ENCODE results near the gene TRPM8. TPM values are rescaled to one million over a fixed set of nuclear protein-coding genes. Genes with fewer than 3 reads are reported as not detected.

Gene TRPM8
- total and polyA plus RNA-seq, 2 donors, result 0.05 TPM; not detected in 1

DNA sequence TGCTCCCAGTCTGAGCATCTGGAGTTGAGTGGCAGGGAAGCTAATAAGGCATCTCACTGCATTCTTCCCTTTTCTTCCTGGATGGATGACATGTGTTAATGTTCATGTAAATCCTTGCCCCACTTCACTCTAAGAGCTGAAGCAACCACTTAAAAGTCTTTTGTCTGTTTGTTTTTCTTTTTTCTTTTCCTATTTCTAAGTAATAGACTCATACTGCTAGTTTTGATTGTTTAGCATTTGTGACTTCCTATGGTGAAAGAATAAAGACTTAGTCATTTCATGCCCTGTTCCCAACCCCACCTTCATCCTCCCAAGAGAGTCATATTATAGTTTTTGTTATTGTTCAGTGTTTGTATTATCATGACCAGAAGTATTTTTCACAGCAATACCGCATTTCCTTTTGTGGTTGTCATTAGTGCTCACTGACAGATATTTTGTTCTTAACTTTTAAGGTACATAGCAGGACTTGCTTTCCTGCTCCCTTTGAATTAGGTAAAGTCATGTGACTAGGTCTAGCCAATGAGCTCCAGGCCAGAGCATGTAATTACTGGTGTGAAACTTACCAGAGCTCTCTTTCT lies 115.2 kb downstream of the TRPM8 start:
- 85% methylated on average over 1 of the region's 1 CpG for WGBS
- no peaks in the 10 kb centered on the region for H3K36me3 ChIP-seq (ENCODE audit: insufficient read depth)
- DNase-seq (ENCODE audit: extremely low spot score), result no peak
- H3K4me1 ChIP-seq (ENCODE audit: insufficient read depth), result no peaks in the 10 kb centered on the region
- H3K27ac ChIP-seq (ENCODE audit: low read depth), result no peak overlapping the region
- H3K4me3 ChIP-seq (ENCODE audit: low read depth, low read length), result no peak overlapping the region

DNA sequence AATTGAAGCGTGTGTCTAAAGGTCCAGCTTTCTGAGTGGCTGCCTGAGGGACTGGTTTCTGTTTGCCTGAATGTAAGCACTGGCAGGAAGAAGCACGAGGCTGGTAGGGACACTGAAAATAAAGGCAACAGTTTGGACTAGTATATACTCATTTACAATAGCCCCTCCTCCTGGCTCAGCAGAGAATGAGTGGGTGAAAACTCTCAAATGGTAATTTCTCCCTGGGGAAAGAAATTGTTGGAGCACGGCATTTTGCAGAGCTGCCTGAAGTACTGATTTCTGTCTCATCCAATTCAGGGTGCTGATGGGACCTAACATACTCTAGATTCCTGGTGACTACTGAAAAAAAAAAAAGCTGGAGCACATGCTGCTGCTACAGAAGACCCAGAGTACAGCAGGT lies 116.0 kb downstream of the TRPM8 start:
- WGBS, result 79% methylated on average over 3 of the region's 3 CpGs
- no peaks in the 10 kb centered on the region for H3K4me1 ChIP-seq (ENCODE audit: insufficient read depth)
- no peaks in the 10 kb centered on the region for H3K36me3 ChIP-seq (ENCODE audit: insufficient read depth)
- no peak for DNase-seq (ENCODE audit: extremely low spot score)
- H3K4me3 ChIP-seq (ENCODE audit: low read depth, low read length), result no peak overlapping the region
- no peak overlapping the region for H3K27ac ChIP-seq (ENCODE audit: low read depth)

DNA sequence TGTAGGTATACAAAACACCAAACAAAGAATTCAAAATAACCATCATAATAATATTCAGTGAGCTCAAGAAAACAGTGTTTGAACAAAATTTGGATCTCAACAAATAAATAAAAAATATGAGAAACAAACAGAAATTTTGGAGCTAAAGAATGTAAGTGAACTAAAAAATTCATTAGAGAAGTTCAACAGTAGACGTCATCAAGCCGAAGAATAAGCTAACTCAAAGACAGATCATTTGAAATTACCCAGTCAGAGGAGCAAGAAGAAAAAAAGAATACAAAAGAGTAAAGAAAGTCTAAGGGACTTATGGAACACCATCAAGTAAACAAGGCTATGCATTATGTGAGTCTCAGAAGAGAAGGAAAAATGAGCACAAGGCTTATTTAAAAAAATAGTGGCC lies 116.7 kb downstream of the TRPM8 start:
- DNase-seq (ENCODE audit: extremely low spot score), result no peak
- Histone ChIP-seq H3K4me3 (ENCODE audit: low read depth, low read length) (no peak overlapping the region), H3K27ac (ENCODE audit: low read depth) (no peak overlapping the region), H3K36me3 (ENCODE audit: insufficient read depth) (no peaks in the 10 kb centered on the region), H3K4me1 (ENCODE audit: insufficient read depth) (no peaks in the 10 kb centered on the region)
- 93% methylated on average over 2 of the region's 2 CpGs for WGBS

DNA sequence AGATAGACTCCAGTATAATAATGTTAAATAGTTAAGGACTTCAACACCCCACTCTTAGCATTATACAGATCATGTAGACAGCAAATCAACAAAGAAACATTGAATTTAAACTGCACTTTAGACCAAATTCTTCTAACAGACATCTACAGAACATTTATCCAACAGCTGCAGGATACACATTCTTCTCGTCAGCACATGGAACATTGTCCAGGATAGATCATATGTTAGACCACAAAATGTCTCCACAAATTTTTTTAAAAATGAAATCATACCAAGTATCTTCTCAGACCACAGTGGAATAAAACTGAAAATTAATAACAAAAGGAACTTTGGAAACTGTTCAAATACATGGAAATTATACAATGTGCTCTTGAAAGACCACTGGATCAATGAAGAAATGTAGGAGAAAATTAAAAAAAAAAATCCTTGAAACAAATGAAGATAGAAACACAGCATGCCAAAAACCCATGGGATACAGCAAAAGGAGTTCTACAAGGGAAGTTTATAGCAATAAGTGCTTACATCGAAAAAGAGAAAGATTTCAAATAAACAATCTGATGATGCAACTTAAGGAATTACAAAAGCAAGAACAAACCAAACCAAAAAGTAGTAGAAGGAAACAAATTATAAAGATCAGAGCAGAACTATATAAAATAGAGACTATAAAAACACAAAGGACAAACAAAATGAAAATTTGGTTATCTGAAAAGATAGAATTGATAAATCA lies 121.1 kb downstream of the TRPM8 start:
- Histone ChIP-seq H3K4me3 (ENCODE audit: low read depth, low read length) (no peak overlapping the region), H3K27ac (ENCODE audit: low read depth) (no peak overlapping the region), H3K4me1 (ENCODE audit: insufficient read depth) (no peaks in the 10 kb centered on the region), H3K36me3 (ENCODE audit: insufficient read depth) (no peaks in the 10 kb centered on the region)
- no peak for DNase-seq (ENCODE audit: extremely low spot score)
- 55% methylated on average over 2 of the region's 2 CpGs for WGBS

DNA sequence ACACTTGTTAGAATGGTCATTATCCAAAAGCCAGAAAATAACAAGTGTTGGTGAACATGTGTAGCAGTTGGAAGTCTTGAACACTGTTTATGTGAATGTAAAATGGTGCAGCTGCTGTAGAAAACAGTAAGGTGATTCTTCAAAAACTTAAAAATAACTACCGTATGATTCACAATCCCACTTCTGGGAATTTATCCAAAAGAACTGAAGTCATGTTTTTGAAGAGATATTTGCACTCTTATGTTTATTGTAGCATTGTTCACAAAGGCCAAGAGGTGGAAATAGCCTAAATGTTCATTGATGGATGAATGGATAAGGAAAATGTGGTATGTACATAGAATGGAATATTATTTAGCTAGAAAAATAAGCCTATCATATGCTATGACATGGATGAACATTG lies 127.0 kb downstream of the TRPM8 start:
- 18% methylated on average over 1 of the region's 1 CpG for WGBS
- H3K4me1 ChIP-seq (ENCODE audit: insufficient read depth), result no peaks in the 10 kb centered on the region
- no peak overlapping the region for H3K4me3 ChIP-seq (ENCODE audit: low read depth, low read length)
- no peak overlapping the region for H3K27ac ChIP-seq (ENCODE audit: low read depth)
- no peaks in the 10 kb centered on the region for H3K36me3 ChIP-seq (ENCODE audit: insufficient read depth)
- DNase-seq (ENCODE audit: extremely low spot score), result no peak

DNA sequence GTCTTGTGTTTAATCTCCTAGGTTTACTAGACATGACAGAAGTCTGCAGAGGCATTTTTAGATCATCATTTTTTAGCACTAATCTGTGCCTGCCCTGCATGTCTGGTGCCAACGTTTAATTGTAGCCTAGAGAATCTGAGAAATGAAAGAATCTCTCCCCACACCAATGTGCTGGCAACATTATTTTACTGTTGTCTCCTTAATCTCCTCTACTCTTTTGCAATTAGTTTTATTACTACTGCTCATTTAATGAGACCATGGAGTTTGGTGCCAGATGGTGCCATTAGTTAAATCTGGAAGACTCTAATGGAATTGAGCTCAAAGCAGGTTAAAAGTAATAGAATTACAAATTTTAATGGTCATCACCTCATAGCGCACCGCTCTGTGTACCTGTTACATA lies 129.3 kb downstream of the TRPM8 start:
- H3K27ac ChIP-seq (ENCODE audit: low read depth), result no peak overlapping the region
- H3K4me1 ChIP-seq (ENCODE audit: insufficient read depth), result no peaks in the 10 kb centered on the region
- DNase-seq (ENCODE audit: extremely low spot score), result no peak
- no peaks in the 10 kb centered on the region for H3K36me3 ChIP-seq (ENCODE audit: insufficient read depth)
- 71% methylated on average over 3 of the region's 3 CpGs for WGBS
- no peak overlapping the region for H3K4me3 ChIP-seq (ENCODE audit: low read depth, low read length)

DNA sequence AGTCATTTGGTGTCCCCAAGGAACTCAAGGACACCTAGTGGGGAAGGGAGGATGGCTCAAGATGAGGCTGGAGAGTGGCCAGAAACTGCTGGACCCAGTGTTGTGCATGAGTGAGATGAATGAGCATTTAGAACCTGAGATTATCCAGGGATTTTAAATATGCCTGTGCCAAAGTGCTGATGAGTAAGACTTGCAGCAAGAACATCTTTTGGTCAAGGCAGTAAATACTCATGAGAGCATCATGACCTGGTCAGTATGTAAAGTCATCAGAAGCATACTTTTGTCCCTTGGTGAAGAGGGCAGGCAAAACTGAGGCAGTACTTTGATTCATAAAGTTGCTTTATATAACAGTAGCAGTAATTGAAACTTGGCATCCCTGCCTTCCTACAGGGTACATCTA lies 130.2 kb downstream of the TRPM8 start:
- DNase-seq (ENCODE audit: extremely low spot score), result no peak
- no peak overlapping the region for H3K27ac ChIP-seq (ENCODE audit: low read depth)

DNA sequence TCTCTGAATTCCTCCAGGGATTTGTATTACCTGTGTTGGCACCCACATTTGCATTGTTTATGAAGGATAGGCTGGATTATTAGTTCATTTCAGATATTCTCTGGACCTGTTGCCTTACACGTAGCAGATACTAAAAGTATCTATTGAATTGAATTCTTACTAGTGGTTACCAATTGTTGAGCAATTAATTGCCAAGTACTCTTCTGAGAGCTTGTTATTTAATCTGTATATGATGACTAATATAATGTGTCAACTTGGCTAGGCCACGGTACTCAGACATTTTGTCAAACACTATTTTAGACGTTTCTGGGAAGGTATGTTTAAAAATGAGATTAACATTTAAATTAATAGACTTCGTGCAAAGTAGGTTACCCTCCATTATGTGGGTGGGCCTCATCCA lies 130.9 kb downstream of the TRPM8 start:
- WGBS, result 77% methylated on average over 4 of the region's 4 CpGs
- H3K4me1 ChIP-seq (ENCODE audit: insufficient read depth), result no peaks in the 10 kb centered on the region
- DNase-seq (ENCODE audit: extremely low spot score), result no peak
- no peaks in the 10 kb centered on the region for H3K36me3 ChIP-seq (ENCODE audit: insufficient read depth)
- H3K27ac ChIP-seq (ENCODE audit: low read depth), result no peak overlapping the region
- no peak overlapping the region for H3K4me3 ChIP-seq (ENCODE audit: low read depth, low read length)

More for the DNA sequence above, 130.2 kb downstream of the TRPM8 start:
- H3K36me3 ChIP-seq (ENCODE audit: insufficient read depth), result no peaks in the 10 kb centered on the region
- H3K4me1 ChIP-seq (ENCODE audit: insufficient read depth), result no peaks in the 10 kb centered on the region
- no peak overlapping the region for H3K4me3 ChIP-seq (ENCODE audit: low read depth, low read length)

DNA sequence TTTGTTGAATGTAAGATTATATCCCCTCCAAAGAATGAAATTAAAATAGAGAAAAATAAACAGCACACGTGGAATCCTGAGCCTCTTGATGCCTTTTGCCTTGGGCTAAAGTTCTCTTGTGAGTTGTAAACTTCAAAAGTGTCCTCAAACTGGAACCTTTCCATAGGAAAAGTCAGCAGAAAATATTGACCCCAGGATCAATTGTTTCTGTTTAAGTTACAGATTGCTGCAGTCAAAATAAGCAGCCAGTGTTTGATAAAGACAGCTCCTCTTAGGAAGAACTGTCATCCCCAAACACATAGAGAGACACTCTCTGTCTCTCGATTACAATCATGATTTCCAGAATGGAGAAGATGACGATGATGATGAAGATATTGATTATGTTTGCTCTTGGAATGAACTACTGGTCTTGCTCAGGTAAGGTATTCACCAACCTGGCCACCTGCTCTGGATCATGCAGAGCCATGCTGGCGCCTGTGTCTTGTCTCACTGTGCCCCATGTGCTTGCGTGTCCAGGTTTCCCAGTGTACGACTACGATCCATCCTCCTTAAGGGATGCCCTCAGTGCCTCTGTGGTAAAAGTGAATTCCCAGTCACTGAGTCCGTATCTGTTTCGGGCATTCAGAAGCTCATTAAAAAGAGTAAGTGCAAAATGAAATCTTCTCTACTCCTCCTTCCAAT lies 133.4 kb downstream of the TRPM8 start, which contains the start of gene SPP2:
SPP2 (plus strand) TSS at position 248 of the 681 bp plus-strand sequence; CDS start at position 333, 85 bp downstream.
- Histone ChIP-seq H3K4me3 (ENCODE audit: low read depth, low read length) (no peak within 1 kb of the TSS), H3K36me3 (ENCODE audit: insufficient read depth) (no peaks in the 10 kb centered on the region), H3K27ac (ENCODE audit: low read depth) (no peak within 1 kb of the TSS), H3K4me1 (ENCODE audit: insufficient read depth) (no peaks in the 10 kb centered on the region)
- WGBS, result 86% methylated on average over 9 of the region's 9 CpGs
- no peak for DNase-seq (ENCODE audit: extremely low spot score)

DNA sequence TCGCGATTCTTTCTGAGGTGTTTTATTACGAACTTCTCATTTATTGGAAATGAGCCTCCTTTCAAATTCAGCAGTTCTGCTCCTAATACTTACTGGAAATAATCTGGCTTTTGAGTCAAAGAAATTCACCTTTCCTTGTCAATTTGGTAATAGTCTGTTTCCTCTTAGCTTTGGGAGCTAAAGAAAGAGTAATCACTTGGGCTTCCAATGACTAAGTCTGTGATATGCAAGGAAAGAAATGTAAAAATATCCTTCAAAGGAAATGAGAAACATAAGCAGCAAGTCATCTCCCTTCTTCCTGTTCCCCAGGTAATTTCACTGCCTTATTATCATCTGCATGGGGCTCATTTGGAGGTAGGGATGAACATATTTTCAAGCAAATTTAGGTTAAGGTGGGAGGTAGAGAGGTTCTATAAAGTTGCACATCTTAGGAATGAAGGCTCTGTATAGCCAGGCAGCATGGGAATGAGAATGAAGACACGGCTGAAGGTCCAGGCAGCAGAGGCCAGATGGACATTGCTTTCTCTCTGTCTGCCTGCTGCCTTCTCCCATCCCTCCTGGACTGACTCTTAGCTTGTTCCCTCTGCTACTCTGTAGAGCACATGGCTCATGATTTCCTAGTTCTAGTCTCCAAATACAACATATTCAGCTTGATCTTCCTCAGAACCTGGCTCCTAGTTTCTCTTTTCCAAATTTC lies 134.3 kb downstream of the TRPM8 start:
- Histone ChIP-seq H3K27ac (ENCODE audit: low read depth) (no peak overlapping the region), H3K4me1 (ENCODE audit: insufficient read depth) (no peaks in the 10 kb centered on the region), H3K4me3 (ENCODE audit: low read depth, low read length) (no peak overlapping the region), H3K36me3 (ENCODE audit: insufficient read depth) (no peaks in the 10 kb centered on the region)
- DNase-seq (ENCODE audit: extremely low spot score), result no peak
- 80% methylated on average over 4 of the region's 4 CpGs for WGBS

DNA sequence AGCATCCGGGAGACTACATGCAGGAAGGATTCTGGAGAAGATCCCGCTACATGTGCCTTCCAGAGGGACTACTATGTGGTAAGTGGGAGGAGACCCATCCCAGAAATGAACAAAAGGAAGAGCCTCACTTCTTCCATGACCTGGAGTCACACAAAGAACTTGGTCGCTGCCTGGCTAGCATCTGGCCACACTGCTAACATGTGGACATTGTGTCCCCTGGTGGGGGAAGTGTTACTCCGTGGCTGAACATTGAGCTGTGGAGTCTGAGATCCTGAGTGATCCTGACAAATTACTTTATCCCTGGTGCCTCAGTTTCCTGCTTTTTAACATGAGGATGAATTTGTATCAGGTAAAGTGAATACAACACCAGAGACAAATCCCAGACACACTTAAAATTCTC lies 141.7 kb downstream of the TRPM8 start:
- DNase-seq (ENCODE audit: extremely low spot score), result no peak
- Histone ChIP-seq H3K27ac (ENCODE audit: low read depth) (no peak overlapping the region), H3K36me3 (ENCODE audit: insufficient read depth) (no peaks in the 10 kb centered on the region), H3K4me3 (ENCODE audit: low read depth, low read length) (no peak overlapping the region), H3K4me1 (ENCODE audit: insufficient read depth) (no peaks in the 10 kb centered on the region)
- 85% methylated on average over 4 of the region's 4 CpGs for WGBS

DNA sequence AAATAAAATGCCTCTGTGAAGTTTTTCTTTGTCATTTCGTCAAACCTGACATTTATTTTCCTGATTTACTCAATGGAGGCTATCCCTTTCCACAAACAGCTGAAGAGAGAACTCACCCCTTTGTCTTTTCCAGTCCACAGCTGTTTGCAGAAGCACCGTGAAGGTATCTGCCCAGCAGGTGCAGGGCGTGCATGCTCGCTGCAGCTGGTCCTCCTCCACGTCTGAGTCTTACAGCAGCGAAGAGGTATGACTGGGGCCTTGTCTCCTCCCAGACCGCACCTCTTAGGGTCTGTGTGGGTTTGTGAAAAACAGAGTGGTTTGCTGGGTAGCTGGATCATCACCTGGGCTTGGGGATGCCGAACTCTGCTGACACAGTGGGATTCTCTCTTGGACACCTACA lies 143.1 kb downstream of the TRPM8 start:
- Histone ChIP-seq H3K4me3 (ENCODE audit: low read depth, low read length) (no peak overlapping the region), H3K27ac (ENCODE audit: low read depth) (no peak overlapping the region), H3K36me3 (ENCODE audit: insufficient read depth) (no peaks in the 10 kb centered on the region), H3K4me1 (ENCODE audit: insufficient read depth) (no peaks in the 10 kb centered on the region)
- DNase-seq (ENCODE audit: extremely low spot score), result no peak
- WGBS, result 82% methylated on average over 8 of the region's 8 CpGs

DNA sequence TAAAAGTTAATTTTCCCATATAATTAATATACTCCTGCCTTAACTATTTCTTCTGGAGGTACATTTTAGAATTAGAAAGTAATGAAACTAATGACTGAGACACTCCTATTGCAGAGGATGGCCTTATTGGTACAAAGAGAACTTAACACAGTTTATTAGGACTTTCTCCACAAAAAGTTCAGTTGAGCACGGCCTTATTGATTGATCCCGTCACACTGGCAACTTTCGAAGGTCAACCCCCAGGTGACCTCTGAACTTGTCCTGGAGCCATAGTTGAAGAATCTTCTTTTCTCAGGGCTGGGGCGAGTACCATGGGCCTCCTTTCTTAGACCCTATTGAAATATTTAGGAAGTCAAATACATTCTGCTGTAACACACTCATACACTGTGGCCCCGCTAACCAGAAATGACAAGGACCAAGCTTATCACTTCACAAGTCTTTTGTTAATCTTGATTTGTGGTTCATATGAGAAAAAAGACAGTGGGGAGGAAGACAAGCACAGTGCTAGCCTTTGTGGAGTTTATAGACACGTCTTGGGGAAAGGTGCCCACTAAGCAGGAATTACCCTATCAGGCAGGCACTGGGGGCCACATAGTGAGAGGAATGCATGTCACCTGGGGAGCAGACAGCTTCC lies 144.6 kb downstream of the TRPM8 start:
- Histone ChIP-seq H3K36me3 (ENCODE audit: insufficient read depth) (no peaks in the 10 kb centered on the region), H3K27ac (ENCODE audit: low read depth) (no peak overlapping the region), H3K4me1 (ENCODE audit: insufficient read depth) (no peaks in the 10 kb centered on the region), H3K4me3 (ENCODE audit: low read depth, low read length) (no peak overlapping the region)
- WGBS, result 72% methylated on average over 6 of the region's 6 CpGs
- DNase-seq (ENCODE audit: extremely low spot score), result no peak

Data from urinary bladder (tissue), 4 donors.